HepG2 (cell line): ENCODE results near the gene ITCH. TPM values are rescaled to one million over a fixed set of nuclear protein-coding genes. Genes with fewer than 3 reads are reported as not detected.

Source experiments
- AHR ChIP-seq: IDR thresholded peaks from 2 replicates; pipeline ENCODE4 v1.6.1; 2018; ENCODE audit warnings: missing genetic modification reagents, missing compliant biosample characterization
- EZH2 ChIP-seq: conservative IDR thresholded peaks from 2 replicates; pipeline ENCODE4 v1.6.1; 2012; ENCODE audit warnings: mild to moderate bottlenecking, low read depth, low read length, moderate library complexity
- KMT2B ChIP-seq: IDR thresholded peaks from 2 replicates; pipeline ENCODE4 v1.6.1; 2016; ENCODE audit warnings: missing genetic modification reagents, missing compliant biosample characterization
- NFKB2 ChIP-seq: sonication (generic); formaldehyde crosslinking; IDR thresholded peaks from 2 replicates; pipeline ENCODE4 v1.4.0; 2020; ENCODE audit warnings: missing genetic modification reagents, borderline replicate concordance
- PHF21A ChIP-seq: sonication (generic); formaldehyde crosslinking; IDR thresholded peaks from 2 replicates; pipeline ENCODE4 v1.5.0; 2020; ENCODE audit warnings: mild to moderate bottlenecking, missing genetic modification reagents
- RBM22 ChIP-seq: fragments of 200-400 bp; formaldehyde crosslinking; optimal IDR thresholded peaks from 2 replicates; pipeline ENCODE3; 2017; ENCODE audit warnings: mild to moderate bottlenecking, low read length, moderate library complexity
- THAP11 ChIP-seq: IDR thresholded peaks from 2 replicates; pipeline ENCODE4 v1.6.1; 2016; ENCODE audit warnings: missing biosample characterization, missing genetic modification reagents
- ZC3H4 ChIP-seq: sonication (generic); formaldehyde crosslinking; IDR thresholded peaks from 2 replicates; pipeline ENCODE4 v1.4.0; 2020; ENCODE audit warnings: missing genetic modification reagents, borderline replicate concordance
- ZEB1 ChIP-seq: IDR thresholded peaks from 2 replicates; pipeline ENCODE4 v1.6.1; 2012; ENCODE audit warnings: mild to moderate bottlenecking, low read depth, inconsistent platforms; ENCODE audit not compliant: insufficient replicate concordance
- ZNF337 ChIP-seq: sonication (generic); formaldehyde crosslinking; IDR thresholded peaks from 2 replicates; pipeline ENCODE4 v1.5.1; 2020; ENCODE audit warnings: missing genetic modification reagents, low read depth, mild to moderate bottlenecking, borderline replicate concordance
- ZNF431 ChIP-seq: sonication (generic); formaldehyde crosslinking; IDR thresholded peaks from 2 replicates; pipeline ENCODE4 v1.9.0; 2022; ENCODE audit warnings: missing genetic modification reagents, low read depth, mild to moderate bottlenecking, borderline replicate concordance
- ZNF564 ChIP-seq: sonication (generic); formaldehyde crosslinking; IDR thresholded peaks from 2 replicates; pipeline ENCODE4 v1.8.1; 2023; ENCODE audit warnings: mild to moderate bottlenecking, missing genetic modification reagents
- polyA plus RNA-seq, 8 experiments: library from polyadenylated mRNA; depleted of rRNA in 3 of 8; stranded (reverse) in 7 of 8; unstranded in 1 of 8; fragments of >200 nt; fragmentation: Illumina TruSeq in 4 of 8; extraction: Trizol in 4 of 8; gene quantifications; 2 replicates each; pipeline versions ENCODE4 v1.2.1 to v1.2.3, GENCODE V29; 2011 to 2016; ENCODE audit warnings: low read depth in 4 of 8, missing spikeins in 1 of 8, mixed read lengths in 1 of 8; ENCODE audit not compliant: insufficient read depth in 1 of 8
- total RNA-seq, 5 experiments: library from RNA; depleted of rRNA; stranded (reverse); fragments of >200 nt; fragmentation: Illumina TruSeq; extraction: Trizol; gene quantifications; 2 replicates each; pipeline ENCODE4 v1.2.3, GENCODE V29; 2016; ENCODE audit warnings: low read depth in 1 of 5
- TF ChIP-seq, protein P1 (sequence below): sonication (generic); formaldehyde crosslinking; IDR thresholded peaks from 2 replicates; pipeline ENCODE4 v1.5.0; 2020; ENCODE audit warnings: mild to moderate bottlenecking, missing genetic modification reagents
- TF ChIP-seq, protein P2 (sequence below): sonication (generic); formaldehyde crosslinking; IDR thresholded peaks from 2 replicates; pipeline ENCODE4 v1.9.0; 2021; ENCODE audit warnings: missing genetic modification reagents, borderline replicate concordance
- TF ChIP-seq, protein P3 (sequence below): sonication (generic); formaldehyde crosslinking; IDR thresholded peaks from 2 replicates; pipeline ENCODE4 v1.5.1; 2020; ENCODE audit warnings: mild to moderate bottlenecking, moderate library complexity, missing genetic modification reagents
- TF ChIP-seq, protein P4 (sequence below): sonication (generic); formaldehyde crosslinking; IDR thresholded peaks from 2 replicates; pipeline ENCODE4 v1.4.0; 2020; ENCODE audit warnings: missing genetic modification reagents
- TF ChIP-seq, protein P5 (sequence below), 2 experiments: sonication (generic) in 1 of 2; formaldehyde crosslinking in 1 of 2; IDR thresholded peaks; 2 replicates each; pipeline versions ENCODE4 v1.4.0 to v1.6.1; 2018 to 2020; ENCODE audit warnings: missing genetic modification reagents in 2 of 2, borderline replicate concordance in 1 of 2, low read depth in 1 of 2, mild to moderate bottlenecking in 1 of 2, missing biosample characterization in 1 of 2

The ITCH gene
- total and polyA plus RNA-seq, 2 of the 13 experiments (the other 11 are each of a cell fraction or from before 2014, with no cell fraction given), result 20.5 to 112 TPM

DNA sequence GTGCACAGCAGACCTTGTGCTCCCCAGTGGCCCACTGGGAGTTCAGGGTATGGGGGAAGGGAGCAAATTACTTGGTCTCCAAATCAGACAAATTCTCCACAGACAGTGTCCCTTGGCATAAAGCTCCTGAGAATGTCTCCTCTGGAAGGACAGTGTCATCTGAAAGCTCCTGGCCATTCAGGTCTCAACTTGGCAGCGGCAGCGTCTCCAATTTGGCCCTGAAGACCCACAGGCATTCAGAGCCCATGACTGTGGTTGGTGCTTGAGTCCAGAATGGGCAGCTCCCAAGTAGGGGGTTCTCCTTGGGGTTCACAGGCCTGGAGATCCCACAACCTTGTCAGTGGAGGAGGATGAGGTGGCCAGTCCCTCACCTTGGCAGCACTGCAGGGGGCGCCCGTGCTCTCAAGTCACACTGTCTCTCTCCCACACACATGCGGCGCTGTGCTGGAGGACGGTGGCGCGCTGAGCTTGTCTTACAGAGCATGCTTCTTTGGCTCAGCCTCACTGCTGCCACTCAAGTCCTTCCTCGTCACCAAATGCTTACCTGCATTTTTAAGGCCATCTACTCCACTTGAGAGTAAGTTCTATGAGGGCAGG, 173.8 kb downstream of the ITCH start (continued):
- TF ChIP-seq, protein P1, sequence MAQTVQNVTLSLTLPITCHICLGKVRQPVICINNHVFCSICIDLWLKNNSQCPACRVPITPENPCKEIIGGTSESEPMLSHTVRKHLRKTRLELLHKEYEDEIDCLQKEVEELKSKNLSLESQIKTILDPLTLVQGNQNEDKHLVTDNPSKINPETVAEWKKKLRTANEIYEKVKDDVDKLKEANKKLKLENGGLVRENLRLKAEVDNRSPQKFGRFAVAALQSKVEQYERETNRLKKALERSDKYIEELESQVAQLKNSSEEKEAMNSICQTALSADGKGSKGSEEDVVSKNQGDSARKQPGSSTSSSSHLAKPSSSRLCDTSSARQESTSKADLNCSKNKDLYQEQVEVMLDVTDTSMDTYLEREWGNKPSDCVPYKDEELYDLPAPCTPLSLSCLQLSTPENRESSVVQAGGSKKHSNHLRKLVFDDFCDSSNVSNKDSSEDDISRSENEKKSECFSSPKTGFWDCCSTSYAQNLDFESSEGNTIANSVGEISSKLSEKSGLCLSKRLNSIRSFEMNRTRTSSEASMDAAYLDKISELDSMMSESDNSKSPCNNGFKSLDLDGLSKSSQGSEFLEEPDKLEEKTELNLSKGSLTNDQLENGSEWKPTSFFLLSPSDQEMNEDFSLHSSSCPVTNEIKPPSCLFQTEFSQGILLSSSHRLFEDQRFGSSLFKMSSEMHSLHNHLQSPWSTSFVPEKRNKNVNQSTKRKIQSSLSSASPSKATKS (CRISPR knock-in tag), result no peak
- TF ChIP-seq ZNF564 (CRISPR knock-in tag), result no peak
- TF ChIP-seq NFKB2, result peak; percentile 37; the same call in 1 of the 2 replicates
- no peak for TF ChIP-seq THAP11 (CRISPR knock-in tag)
- TF ChIP-seq RBM22, result peak; percentile 80
- no peak for TF ChIP-seq ZEB1
- no peak for TF ChIP-seq ZNF337
- no peak for TF ChIP-seq EZH2
- TF ChIP-seq, protein P2, sequence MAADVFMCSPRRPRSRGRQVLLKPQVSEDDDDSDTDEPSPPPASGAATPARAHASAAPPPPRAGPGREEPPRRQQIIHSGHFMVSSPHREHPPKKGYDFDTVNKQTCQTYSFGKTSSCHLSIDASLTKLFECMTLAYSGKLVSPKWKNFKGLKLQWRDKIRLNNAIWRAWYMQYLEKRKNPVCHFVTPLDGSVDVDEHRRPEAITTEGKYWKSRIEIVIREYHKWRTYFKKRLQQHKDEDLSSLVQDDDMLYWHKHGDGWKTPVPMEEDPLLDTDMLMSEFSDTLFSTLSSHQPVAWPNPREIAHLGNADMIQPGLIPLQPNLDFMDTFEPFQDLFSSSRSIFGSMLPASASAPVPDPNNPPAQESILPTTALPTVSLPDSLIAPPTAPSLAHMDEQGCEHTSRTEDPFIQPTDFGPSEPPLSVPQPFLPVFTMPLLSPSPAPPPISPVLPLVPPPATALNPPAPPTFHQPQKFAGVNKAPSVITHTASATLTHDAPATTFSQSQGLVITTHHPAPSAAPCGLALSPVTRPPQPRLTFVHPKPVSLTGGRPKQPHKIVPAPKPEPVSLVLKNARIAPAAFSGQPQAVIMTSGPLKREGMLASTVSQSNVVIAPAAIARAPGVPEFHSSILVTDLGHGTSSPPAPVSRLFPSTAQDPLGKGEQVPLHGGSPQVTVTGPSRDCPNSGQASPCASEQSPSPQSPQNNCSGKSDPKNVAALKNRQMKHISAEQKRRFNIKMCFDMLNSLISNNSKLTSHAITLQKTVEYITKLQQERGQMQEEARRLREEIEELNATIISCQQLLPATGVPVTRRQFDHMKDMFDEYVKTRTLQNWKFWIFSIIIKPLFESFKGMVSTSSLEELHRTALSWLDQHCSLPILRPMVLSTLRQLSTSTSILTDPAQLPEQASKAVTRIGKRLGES (CRISPR knock-in tag), result no peak
- no peak for TF ChIP-seq ZNF431 (CRISPR knock-in tag)
- peak; percentile 24; the same call in 1 of the 2 replicates for TF ChIP-seq AHR (CRISPR knock-in tag)
- TF ChIP-seq PHF21A, result no peak
- TF ChIP-seq, protein P3, sequence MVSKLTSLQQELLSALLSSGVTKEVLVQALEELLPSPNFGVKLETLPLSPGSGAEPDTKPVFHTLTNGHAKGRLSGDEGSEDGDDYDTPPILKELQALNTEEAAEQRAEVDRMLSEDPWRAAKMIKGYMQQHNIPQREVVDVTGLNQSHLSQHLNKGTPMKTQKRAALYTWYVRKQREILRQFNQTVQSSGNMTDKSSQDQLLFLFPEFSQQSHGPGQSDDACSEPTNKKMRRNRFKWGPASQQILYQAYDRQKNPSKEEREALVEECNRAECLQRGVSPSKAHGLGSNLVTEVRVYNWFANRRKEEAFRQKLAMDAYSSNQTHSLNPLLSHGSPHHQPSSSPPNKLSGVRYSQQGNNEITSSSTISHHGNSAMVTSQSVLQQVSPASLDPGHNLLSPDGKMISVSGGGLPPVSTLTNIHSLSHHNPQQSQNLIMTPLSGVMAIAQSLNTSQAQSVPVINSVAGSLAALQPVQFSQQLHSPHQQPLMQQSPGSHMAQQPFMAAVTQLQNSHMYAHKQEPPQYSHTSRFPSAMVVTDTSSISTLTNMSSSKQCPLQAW (CRISPR knock-in tag), result peak; percentile 44; the same call in 1 of the 2 replicates
- TF ChIP-seq KMT2B (CRISPR knock-in tag), result peak; percentile 45; the same call in 1 of the 2 replicates
- TF ChIP-seq ZC3H4, result no peak
- TF ChIP-seq, protein P4, sequence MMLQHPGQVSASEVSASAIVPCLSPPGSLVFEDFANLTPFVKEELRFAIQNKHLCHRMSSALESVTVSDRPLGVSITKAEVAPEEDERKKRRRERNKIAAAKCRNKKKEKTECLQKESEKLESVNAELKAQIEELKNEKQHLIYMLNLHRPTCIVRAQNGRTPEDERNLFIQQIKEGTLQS (CRISPR knock-in tag), result 0 out of 2 replicates have a peak, but pooled peaks have one; percentile 46
- TF ChIP-seq, protein P5, sequence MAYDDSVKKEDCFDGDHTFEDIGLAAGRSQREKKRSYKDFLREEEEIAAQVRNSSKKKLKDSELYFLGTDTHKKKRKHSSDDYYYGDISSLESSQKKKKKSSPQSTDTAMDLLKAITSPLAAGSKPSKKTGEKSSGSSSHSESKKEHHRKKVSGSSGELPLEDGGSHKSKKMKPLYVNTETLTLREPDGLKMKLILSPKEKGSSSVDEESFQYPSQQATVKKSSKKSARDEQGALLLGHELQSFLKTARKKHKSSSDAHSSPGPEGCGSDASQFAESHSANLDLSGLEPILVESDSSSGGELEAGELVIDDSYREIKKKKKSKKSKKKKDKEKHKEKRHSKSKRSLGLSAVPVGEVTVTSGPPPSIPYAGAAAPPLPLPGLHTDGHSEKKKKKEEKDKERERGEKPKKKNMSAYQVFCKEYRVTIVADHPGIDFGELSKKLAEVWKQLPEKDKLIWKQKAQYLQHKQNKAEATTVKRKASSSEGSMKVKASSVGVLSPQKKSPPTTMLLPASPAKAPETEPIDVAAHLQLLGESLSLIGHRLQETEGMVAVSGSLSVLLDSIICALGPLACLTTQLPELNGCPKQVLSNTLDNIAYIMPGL (CRISPR knock-in tag; IDR thresholded peaks at IDR 0.05; ENCODE audit: borderline replicate concordance in 1 of 2, low read depth in 1 of 2), result 0 out of 4 replicates have a peak, but pooled peaks have one; percentile 27 to 32
